T-helper 2 cell treated with Interferon-gamma antibody and Interleukin-4, amounts not matched to agents 100 ng/mL and 5 ng/mL, for 36 hours (primary cell): ENCODE measurements around the gene PROM2. TPM values are rescaled to one million over a fixed set of nuclear protein-coding genes. Genes with fewer than 3 reads are reported as not detected.

Experiments used
- intact Hi-C: fragments of 100-400 bp; cut with micrococcal nuclease; formaldehyde crosslinking; loops from one replicate; pipeline ENCODE4 v1.15.1; 2023
- total RNA-seq: library from RNA; stranded (reverse); gene quantifications from 2 replicates; pipeline ENCODE4 v1.2.3, GENCODE V29; 2022

PROM2 gene
- total RNA-seq, 1 donor from 2014 or later: 0.48 TPM

DNA sequence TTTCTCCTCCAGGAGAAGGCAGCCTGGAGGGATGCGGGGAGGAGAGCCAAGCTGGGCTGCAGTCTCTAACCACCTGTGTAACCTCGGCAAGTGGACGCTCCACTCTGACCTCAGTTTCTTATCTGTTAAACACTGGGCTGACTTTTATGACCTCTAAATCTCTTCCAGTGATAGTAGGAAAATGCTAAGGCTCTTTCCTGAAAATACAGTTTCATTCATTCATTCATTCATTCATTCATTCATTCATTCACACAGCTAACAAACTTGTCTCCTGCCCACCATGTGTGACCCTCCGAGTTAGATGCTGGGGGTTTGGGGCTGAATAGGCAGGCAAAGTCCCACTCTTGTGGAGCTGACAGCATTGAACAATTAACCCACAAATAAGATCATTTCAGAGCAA, 9.3 kb downstream of the PROM2 start:
- intact Hi-C loops: no loop called here

- intact Hi-C loops: no loop called here
Measured at GRCh38 chr2:95284886-95285541, 10.8 kb downstream of the PROM2 start.

DNA sequence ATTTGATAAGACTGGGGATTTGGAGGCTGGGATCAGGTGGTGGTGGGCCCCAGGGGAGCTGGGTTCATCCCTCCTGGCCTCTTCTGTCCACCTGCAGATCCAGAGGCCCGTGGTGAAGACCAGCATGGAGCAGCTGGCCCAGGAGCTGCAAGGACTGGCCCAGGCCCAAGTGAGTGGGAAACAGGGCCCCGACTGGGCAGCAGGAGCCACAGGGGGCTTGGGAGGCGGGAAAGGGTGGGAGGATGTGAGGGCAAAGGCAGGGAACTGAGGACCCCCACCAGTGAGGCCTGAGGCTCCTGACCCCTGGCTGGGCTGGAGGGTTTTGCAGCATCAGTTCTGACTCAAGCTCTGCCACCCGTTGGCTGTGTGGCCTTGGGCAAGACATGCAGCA, 11.3 kb downstream of the PROM2 start:
- intact Hi-C loops: no loop called here

GRCh38 chr2:95287336-95287735, 13.1 kb downstream of the PROM2 start:
- intact Hi-C loops: no loop called here

DNA sequence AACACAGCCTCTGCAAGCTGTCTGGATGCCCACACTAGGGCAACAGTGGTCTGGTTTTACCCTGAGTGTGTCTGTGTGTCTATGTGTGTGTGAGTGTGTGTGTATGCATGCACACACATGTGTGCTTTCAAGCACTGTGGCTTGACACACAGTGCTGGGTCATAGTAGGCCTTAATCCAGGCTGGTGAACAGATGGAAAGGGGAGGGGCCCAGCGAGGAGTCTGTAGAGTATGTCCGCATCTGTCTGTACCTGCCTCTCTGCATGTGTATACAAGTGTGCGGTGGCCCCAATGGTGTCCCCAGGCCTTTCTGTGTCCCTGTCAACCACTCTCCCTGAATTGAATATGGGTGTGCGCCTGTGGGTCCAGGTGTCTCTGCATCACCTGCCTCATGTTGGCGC, 13.6 kb downstream of the PROM2 start:
- intact Hi-C loops: no loop called here

GRCh38 chr2:95289253-95289652, 15.0 kb downstream of the PROM2 start:
- intact Hi-C loops: no loop called here

DNA sequence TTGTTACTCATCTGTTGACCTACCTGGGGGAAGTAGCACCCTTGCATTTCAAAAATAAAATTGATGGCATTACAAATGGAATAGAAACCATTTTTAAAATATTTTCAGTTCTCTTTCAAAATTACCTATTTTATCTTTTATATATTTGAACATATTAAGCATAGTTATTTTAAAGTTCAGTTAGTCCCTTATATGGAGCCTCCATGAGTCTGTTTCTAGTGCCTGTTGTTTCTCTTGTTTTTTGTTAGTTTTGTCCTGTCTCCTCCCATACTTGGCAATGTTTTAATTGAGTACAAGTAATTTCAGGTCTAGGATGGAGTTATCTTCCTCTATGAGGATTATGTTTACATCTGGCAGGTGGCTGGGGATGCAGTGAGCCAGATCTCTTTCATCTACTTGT, 17.0 kb downstream of the PROM2 start:
- intact Hi-C loops: no loop called here

DNA sequence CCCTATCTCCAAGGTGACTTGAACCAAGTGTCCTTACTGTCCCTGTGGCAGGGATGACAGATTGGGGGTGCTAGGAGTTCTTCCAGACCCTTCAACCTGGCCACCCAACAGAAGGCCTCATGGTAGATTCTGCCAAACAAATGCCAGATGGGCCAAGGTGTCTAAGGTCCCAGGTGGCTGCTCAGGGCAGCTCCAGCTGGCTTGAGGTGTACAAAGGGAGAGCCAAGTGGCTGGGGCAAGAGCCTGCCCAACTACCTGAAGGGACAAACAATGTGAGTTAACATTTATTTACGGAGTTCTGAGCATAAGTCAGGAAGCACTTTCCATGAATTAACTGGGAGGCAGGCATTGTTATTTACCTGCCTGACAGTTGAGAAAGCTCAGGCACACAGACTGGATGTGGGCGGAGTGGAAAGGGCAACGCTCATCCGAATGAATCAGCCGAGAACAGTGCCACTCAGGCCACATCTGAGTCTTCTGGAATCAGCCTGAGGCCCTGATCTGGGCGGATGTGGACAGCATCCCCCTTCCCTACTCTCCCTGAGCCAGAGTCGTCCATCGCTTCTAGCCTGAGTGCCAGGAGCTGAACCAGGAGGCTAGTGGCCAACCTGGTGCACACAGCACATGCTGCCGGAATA, 18.5 kb downstream of the PROM2 start:
- intact Hi-C loops: no loop called here

- intact Hi-C loops: no loop called here
Measured at GRCh38 chr2:95294579-95295250, 20.5 kb downstream of the PROM2 start.

DNA sequence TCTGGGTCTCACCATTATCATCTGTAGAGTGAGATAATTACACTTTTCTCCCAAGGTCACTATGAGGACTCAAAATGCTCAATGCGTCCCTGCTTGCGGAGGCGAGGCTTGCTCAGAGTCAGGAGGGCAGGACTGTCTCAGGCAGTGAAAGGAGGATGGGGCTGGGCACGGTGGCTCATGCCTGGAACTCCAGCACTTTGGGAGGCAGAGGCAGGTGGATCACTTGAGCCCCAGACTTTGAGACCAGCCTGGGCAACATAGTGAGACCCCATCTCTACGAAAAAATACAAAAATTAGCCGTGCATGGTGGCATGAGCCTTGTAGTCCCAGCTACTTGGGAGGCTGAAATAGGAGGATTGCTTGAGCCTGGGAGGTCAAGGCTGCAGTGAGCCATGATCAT, 21.1 kb downstream of the PROM2 start:
- intact Hi-C loops: no loop called here

DNA sequence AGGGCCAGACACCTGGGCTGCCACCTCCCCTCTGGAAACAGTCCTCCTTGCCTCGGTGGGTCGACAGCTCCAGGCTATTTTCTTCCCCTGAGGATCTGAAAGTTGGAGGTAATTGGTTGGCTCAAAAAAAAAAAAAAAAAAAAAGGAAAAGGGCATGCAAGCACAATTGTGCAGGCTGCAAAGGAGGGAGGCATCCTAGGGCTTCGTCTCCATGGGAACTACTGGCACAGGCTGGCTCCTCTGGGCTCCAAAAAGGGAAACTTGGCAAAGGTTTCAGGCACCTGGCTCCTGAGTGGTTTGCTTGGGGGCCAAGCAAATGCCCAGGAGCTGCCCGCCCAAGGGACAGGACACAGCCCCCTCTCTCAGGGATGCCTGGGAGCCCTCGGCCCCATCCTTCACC, 21.8 kb downstream of the PROM2 start:
- intact Hi-C loops: no loop called here

DNA sequence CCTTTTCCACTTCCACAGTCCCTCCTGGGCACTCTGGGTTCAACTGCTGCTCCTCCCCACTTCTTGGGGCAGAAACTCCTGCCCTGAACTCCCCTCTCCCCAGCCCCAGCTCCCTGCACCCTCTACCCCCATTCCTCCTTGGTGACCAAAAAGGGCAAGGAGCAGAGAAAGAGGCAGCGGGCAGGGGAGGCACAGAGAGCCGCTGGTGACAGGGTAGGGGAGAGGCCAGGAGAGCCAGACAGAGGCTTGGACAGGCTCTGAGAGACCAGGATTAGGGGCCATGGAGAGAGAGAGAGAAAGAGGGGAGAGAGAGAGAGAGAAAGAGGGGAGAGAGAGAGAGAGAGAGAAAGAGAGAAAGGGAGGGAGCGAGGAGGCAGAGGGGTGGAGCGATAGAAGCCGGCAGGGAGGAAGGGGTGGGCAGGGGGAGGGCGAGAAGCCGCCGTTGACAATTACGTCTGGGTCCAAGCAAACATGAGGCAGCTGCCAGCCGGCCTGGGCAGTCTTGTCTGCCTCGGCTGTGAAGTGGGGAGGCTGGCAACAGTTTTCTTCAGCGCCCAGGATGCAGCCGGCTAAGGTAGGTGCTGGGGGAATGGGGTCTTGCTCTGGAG, 22.7 kb downstream of the PROM2 start, which contains the start of gene KCNIP3:
Gene KCNIP3 (plus strand): TSS at position 468 of the 608 bp plus-strand sequence. CDS start 92 bp downstream, at position 560.
- intact Hi-C loops: no loop called here

DNA sequence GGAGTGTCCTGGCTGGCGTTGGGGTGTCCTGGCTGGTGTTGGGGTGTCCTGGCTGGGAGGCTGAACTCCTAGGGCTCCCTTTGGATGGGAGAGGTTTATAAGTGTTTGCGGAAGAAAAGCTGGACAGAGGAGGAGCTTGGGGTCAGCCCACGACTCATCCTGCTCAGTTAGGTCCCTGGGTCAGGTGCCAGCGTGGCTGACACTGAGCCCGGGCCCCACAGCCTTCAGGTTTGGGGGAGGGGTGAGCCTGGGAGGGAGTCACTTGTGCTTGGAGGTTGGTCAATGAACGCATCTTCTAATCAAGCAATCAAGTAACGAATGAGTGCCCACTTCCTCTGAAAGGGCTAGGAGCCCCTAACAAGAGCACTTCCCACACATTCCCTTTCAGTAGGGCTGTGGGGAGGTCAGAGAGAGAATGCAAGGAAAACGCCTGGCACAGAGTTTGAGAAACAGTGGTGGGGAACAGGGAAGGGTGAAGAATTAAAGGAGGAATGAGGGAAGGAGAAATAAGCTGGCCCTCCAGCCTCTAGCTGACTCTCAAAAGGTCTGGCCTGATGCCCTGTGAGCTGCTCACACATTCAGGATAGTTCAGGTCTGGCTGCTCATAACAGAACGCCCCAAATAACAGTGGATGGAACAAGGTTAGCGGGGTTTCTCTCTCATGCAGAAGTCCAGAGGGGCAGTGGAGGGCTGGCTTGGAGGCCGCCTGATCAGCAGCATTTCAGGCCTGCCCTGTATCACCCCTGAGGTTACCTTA, 23.6 kb downstream of the PROM2 start:
- intact Hi-C loops: no loop called here

- intact Hi-C loops: no loop called here
Measured at GRCh38 chr2:95298486-95299111, 24.4 kb downstream of the PROM2 start.

- intact Hi-C loops: no loop called here
Measured at GRCh38 chr2:95299961-95300360, 25.7 kb downstream of the PROM2 start.

DNA sequence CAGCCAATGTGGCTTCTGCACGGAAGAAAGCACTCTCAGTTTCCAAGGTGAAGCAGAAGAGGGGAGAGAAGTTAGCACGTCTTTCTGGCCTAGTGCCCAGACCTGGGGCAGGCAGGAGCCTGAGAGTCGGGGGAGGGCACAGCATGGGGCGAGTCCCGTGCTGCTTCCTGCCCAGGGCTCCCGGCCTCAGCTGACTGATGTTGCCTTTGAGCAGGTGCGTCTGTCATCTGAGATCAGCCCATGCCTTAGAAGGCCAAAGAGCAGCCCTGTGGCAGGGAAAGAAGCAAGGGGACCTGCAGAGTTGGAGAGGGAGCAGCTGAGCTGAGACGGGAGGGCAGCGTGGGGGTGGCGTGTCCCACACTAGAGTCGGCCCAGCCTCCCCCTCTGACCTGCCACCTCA, 26.2 kb downstream of the PROM2 start:
- intact Hi-C loops: no loop called here

- intact Hi-C loops: no loop called here
Measured at GRCh38 chr2:95301186-95301585, 26.9 kb downstream of the PROM2 start.

GRCh38 chr2:95301876-95302641, 27.8 kb downstream of the PROM2 start:
- intact Hi-C loops: no loop called here

DNA sequence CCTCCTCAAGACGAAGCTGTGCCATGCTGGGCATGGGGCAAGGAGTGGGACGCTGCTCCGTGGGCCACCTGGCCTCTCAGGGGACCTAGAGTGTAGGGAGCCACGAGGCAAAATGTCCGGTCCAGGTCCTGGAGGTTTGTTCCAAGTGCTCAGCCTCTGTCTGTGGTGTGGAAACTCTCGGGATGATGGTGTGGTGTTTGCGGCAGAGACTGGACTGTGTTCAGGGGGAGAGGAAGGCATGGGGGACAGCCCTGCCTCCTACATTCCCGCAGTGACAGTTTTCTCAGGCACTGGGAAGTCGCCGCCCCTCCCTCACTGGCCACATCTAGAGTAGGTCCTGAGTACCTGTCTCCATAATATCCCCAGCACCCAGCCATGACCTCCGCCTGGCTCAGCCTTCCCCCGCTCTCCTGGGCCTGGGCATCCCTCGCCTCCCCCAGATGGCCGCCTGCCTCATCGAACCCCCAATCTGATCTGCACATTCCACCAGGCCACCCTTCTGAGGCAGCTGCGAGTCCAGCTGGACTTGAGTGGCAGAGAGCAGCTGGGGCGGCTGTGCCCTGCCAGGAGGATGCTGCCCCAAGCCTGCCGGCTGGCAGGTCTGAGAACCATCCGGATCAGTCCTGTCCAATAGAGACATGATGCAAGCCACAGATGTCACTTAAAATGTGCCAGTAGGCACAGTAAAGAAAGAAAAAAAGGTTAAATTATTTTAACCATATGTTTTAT, 29.1 kb downstream of the PROM2 start:
- intact Hi-C loops: no loop called here
